ENCODE results near the gene MIPEP.

Gene MIPEP

DNA sequence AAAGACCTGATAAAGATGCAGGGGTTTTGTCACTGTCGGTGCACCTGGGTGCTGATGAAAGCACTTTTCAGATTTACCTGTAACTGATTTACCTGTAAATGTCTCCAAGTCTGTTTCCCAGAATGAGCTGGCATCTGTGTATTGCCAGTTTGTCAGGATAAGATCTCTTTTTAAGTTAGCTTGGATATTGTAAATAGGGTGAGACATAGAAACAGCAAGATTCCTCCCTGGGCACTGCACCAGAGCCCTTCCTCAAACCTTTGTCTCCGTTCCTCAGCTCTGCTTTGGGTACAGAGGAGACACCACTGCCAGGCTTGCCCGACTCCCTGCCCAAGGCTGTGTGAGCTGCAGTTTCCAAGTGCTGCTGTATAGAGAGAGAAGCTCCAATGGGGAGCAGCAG is 160.4 kb downstream of the MIPEP start:
- no peaks in the 10 kb centered on the region for H3K9me3 ChIP-seq (ENCODE audit: insufficient read depth, low read depth, low read length)
- no peak overlapping the region for H3K4ac ChIP-seq (ENCODE audit: low read depth, low read length)
- no peak overlapping the region for H3K9ac ChIP-seq (ENCODE audit: low read length)
- peak overlapping the region; percentile 1 for H4K91ac ChIP-seq (ENCODE audit: low read depth, low read length)
- WGBS (ENCODE audit: extremely low coverage, insufficient coverage, insufficient read length), result no CpG with 5 or more reads among the region's 3 CpGs
- H3K79me1 ChIP-seq (ENCODE audit: low read length), result no peaks in the 10 kb centered on the region
- H2BK120ac ChIP-seq (ENCODE audit: insufficient read depth, low read length, poor library complexity), result no peak overlapping the region
- H2AK5ac ChIP-seq (ENCODE audit: low read length), result peak overlapping the region; percentile 60
- H3K4me1 ChIP-seq (ENCODE audit: control insufficient read depth in 1 of 2, insufficient read depth in 2 of 2, low read length in 2 of 2), result no peaks in the 10 kb centered on the region
- H3K36me3 ChIP-seq (ENCODE audit: control insufficient read depth in 1 of 2, insufficient read depth in 2 of 2, low read length in 2 of 2), result peaks cover 0 to 1% of the 10 kb centered on the region in 2 experiments
- H3K14ac ChIP-seq (ENCODE audit: low read length), result no peak overlapping the region
- no peak overlapping the region for H4K8ac ChIP-seq (ENCODE audit: low read depth, low read length)
- no peak overlapping the region for H3K4me2 ChIP-seq (ENCODE audit: low read length)
- H3K27ac ChIP-seq (ENCODE audit: low read depth, low read length), result no peak overlapping the region
- H2BK12ac ChIP-seq (ENCODE audit: low read length), result peak overlapping the region; percentile 18
- H3K23ac ChIP-seq (ENCODE audit: low read length), result no peak overlapping the region
- no peak overlapping the region for H3K18ac ChIP-seq (ENCODE audit: low read length)
- no peaks in the 10 kb centered on the region for H3K79me2 ChIP-seq (ENCODE audit: control insufficient read depth, insufficient read depth, low read length, poor library complexity)
- no peak overlapping the region for H3K4me3 ChIP-seq (ENCODE audit: low read depth, low read length)
- DNase-seq, result no peak
- H4K12ac ChIP-seq (ENCODE audit: low read depth, low read length), result no peak overlapping the region
- H3K27me3 ChIP-seq (ENCODE audit: insufficient read depth, low read length), result no peaks in the 10 kb centered on the region
- no peak overlapping the region for H2BK5ac ChIP-seq (ENCODE audit: low read depth, low read length, poor library complexity)
- no peak overlapping the region for H2AFZ ChIP-seq (ENCODE audit: insufficient read depth, low read length, poor library complexity)

DNA sequence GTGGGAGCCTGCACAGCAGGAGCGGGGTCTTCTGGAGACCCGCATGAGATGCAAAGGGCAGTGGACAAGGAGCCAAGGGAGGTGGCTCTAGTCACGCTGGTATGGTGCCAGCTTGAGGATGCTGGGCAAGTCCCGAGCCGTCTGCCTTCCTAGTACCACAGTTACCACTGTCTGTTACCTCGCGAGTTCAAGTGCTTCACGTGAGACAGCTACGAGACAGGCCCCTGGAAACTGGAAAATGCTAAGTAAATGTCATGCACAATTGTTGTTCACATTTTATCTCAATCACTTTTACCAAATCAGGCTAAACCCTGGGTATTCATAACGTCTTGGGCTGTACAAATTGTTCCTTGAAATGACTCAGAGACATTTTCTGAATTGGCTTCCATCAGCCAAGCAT is 163.3 kb downstream of the MIPEP start:
- H3K36me3 ChIP-seq (ENCODE audit: control insufficient read depth in 1 of 2, insufficient read depth in 2 of 2, low read length in 2 of 2), result no peaks in the 10 kb centered on the region
- no peak overlapping the region for H3K9ac ChIP-seq (ENCODE audit: low read length)
- H3K27ac ChIP-seq (ENCODE audit: low read depth, low read length), result no peak overlapping the region
- no peaks in the 10 kb centered on the region for H3K27me3 ChIP-seq (ENCODE audit: insufficient read depth, low read length)
- H4K8ac ChIP-seq (ENCODE audit: low read depth, low read length), result no peak overlapping the region
- no peaks in the 10 kb centered on the region for H3K79me1 ChIP-seq (ENCODE audit: low read length)
- no peak overlapping the region for H3K18ac ChIP-seq (ENCODE audit: low read length)
- no peaks in the 10 kb centered on the region for H3K9me3 ChIP-seq (ENCODE audit: insufficient read depth, low read depth, low read length)
- no peak overlapping the region for H2AK5ac ChIP-seq (ENCODE audit: low read length)
- no CpG with 5 or more reads among the region's 10 CpGs for WGBS (ENCODE audit: extremely low coverage, insufficient coverage, insufficient read length)
- H2BK5ac ChIP-seq (ENCODE audit: low read depth, low read length, poor library complexity), result no peak overlapping the region
- no peak for DNase-seq
- no peak overlapping the region for H3K4me3 ChIP-seq (ENCODE audit: low read depth, low read length)
- no peak overlapping the region for H3K4ac ChIP-seq (ENCODE audit: low read depth, low read length)
- H4K91ac ChIP-seq (ENCODE audit: low read depth, low read length), result no peak overlapping the region
- no peaks in the 10 kb centered on the region for H3K79me2 ChIP-seq (ENCODE audit: control insufficient read depth, insufficient read depth, low read length, poor library complexity)
- H2AFZ ChIP-seq (ENCODE audit: insufficient read depth, low read length, poor library complexity), result no peak overlapping the region
- no peak overlapping the region for H2BK120ac ChIP-seq (ENCODE audit: insufficient read depth, low read length, poor library complexity)
- H3K23ac ChIP-seq (ENCODE audit: low read length), result no peak overlapping the region
- H2BK12ac ChIP-seq (ENCODE audit: low read length), result no peak overlapping the region
- H3K14ac ChIP-seq (ENCODE audit: low read length), result no peak overlapping the region
- no peak overlapping the region for H3K4me2 ChIP-seq (ENCODE audit: low read length)
- no peak overlapping the region for H4K12ac ChIP-seq (ENCODE audit: low read depth, low read length)
- no peaks in the 10 kb centered on the region for H3K4me1 ChIP-seq (ENCODE audit: control insufficient read depth in 1 of 2, insufficient read depth in 2 of 2, low read length in 2 of 2)

DNA sequence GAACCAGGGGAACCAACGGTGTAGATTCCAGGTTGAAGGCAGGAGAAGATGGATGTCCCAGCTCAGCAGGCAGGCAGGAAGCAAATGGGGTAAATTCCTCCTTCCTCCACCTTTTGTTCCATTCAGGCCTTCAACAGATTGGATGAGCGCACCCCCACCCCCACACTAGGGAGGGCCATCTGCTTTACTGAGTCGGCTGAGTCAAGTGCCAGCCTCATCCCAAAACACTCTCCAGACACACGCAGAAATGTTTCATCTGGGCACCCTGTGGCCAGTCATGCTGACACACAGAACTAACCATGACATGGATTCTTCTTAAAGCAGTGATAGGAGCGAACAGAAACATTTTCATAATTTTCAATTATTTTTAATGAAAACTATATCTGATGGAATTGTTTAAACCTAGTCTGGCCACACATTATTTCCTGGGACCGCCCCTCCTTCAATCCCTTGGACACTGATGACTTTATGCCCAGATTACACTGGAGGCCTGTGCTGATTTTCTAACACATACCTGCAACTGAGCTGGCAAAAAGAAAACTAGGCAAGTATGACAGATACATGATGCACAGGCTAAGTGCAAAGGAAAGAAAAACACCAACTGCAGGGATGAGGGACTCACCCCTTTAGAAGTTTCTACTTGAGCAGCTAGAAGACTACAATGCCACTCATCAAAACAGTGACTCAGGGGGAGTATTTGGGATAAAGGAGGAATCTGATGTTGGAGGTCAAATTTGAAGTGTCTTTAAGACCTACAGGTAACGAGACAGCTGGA is 164.8 kb downstream of the MIPEP start:
- no CpG with 5 or more reads among the region's 7 CpGs for WGBS (ENCODE audit: extremely low coverage, insufficient coverage, insufficient read length)
- H3K9me3 ChIP-seq (ENCODE audit: insufficient read depth, low read depth, low read length), result no peaks in the 10 kb centered on the region
- no peaks in the 10 kb centered on the region for H3K79me1 ChIP-seq (ENCODE audit: low read length)

DNA sequence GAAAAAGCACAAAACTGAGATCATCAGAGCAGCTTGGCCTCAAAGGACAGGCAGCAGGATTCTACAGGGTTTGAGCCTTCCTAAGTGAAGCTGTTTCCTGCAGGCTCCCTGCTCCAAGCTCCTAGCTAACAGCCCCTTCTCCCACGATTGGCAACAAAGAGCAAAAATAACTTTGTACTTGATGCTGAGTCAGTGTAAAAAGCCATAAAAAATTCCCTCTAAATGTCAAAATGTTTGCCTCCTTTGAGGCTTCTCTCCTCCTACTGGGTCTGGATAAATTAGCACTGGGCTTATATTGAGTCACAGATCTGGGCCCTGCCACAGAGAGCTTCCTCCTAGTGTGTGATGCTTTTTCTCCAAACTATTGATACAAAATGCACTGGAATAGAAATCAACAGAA is 165.7 kb downstream of the MIPEP start:
- Histone ChIP-seq H2BK5ac (ENCODE audit: low read depth, low read length, poor library complexity) (no peak overlapping the region), H2BK12ac (ENCODE audit: low read length) (no peak overlapping the region), H4K8ac (ENCODE audit: low read depth, low read length) (no peak overlapping the region), H3K23ac (ENCODE audit: low read length) (no peak overlapping the region), H3K18ac (ENCODE audit: low read length) (no peak overlapping the region), H3K9me3 (ENCODE audit: insufficient read depth, low read depth, low read length) (no peaks in the 10 kb centered on the region), H2AFZ (ENCODE audit: insufficient read depth, low read length, poor library complexity) (no peak overlapping the region), H3K36me3 (ENCODE audit: control insufficient read depth in 1 of 2, insufficient read depth in 2 of 2, low read length in 2 of 2) (no peaks in the 10 kb centered on the region), H3K4me3 (ENCODE audit: low read depth, low read length) (no peak overlapping the region), H3K27me3 (ENCODE audit: insufficient read depth, low read length) (no peaks in the 10 kb centered on the region), H4K91ac (ENCODE audit: low read depth, low read length) (no peak overlapping the region), H2AK5ac (ENCODE audit: low read length) (no peak overlapping the region), H3K79me2 (ENCODE audit: control insufficient read depth, insufficient read depth, low read length, poor library complexity) (no peaks in the 10 kb centered on the region), H3K27ac (ENCODE audit: low read depth, low read length) (no peak overlapping the region), H3K4ac (ENCODE audit: low read depth, low read length) (no peak overlapping the region), H3K9ac (ENCODE audit: low read length) (no peak overlapping the region), H4K12ac (ENCODE audit: low read depth, low read length) (no peak overlapping the region), H3K79me1 (ENCODE audit: low read length) (no peaks in the 10 kb centered on the region), H2BK120ac (ENCODE audit: insufficient read depth, low read length, poor library complexity) (no peak overlapping the region), H3K4me2 (ENCODE audit: low read length) (no peak overlapping the region), H3K14ac (ENCODE audit: low read length) (no peak overlapping the region), H3K4me1 (ENCODE audit: control insufficient read depth in 1 of 2, insufficient read depth in 2 of 2, low read length in 2 of 2) (no peaks in the 10 kb centered on the region)
- DNase-seq, result no peak
- no CpG with 5 or more reads among the region's 1 CpG for WGBS (ENCODE audit: extremely low coverage, insufficient coverage, insufficient read length)

More for the DNA sequence above, 164.8 kb downstream of the MIPEP start:
- no peak for DNase-seq
- no peaks in the 10 kb centered on the region for H3K36me3 ChIP-seq (ENCODE audit: control insufficient read depth in 1 of 2, insufficient read depth in 2 of 2, low read length in 2 of 2)
- no peak overlapping the region for H2BK5ac ChIP-seq (ENCODE audit: low read depth, low read length, poor library complexity)
- H4K91ac ChIP-seq (ENCODE audit: low read depth, low read length), result no peak overlapping the region
- no peak overlapping the region for H2AFZ ChIP-seq (ENCODE audit: insufficient read depth, low read length, poor library complexity)
- H3K4me2 ChIP-seq (ENCODE audit: low read length), result no peak overlapping the region
- no peak overlapping the region for H3K27ac ChIP-seq (ENCODE audit: low read depth, low read length)
- H4K8ac ChIP-seq (ENCODE audit: low read depth, low read length), result no peak overlapping the region
- H3K27me3 ChIP-seq (ENCODE audit: insufficient read depth, low read length), result no peaks in the 10 kb centered on the region
- no peak overlapping the region for H2BK120ac ChIP-seq (ENCODE audit: insufficient read depth, low read length, poor library complexity)
- no peak overlapping the region for H2BK12ac ChIP-seq (ENCODE audit: low read length)
- H3K4me3 ChIP-seq (ENCODE audit: low read depth, low read length), result no peak overlapping the region
- no peak overlapping the region for H3K4ac ChIP-seq (ENCODE audit: low read depth, low read length)
- no peak overlapping the region for H3K23ac ChIP-seq (ENCODE audit: low read length)
- H4K12ac ChIP-seq (ENCODE audit: low read depth, low read length), result no peak overlapping the region
- H3K79me2 ChIP-seq (ENCODE audit: control insufficient read depth, insufficient read depth, low read length, poor library complexity), result no peaks in the 10 kb centered on the region
- no peak overlapping the region for H2AK5ac ChIP-seq (ENCODE audit: low read length)
- H3K14ac ChIP-seq (ENCODE audit: low read length), result no peak overlapping the region
- H3K4me1 ChIP-seq (ENCODE audit: control insufficient read depth in 1 of 2, insufficient read depth in 2 of 2, low read length in 2 of 2), result no peaks in the 10 kb centered on the region
- no peak overlapping the region for H3K9ac ChIP-seq (ENCODE audit: low read length)
- H3K18ac ChIP-seq (ENCODE audit: low read length), result no peak overlapping the region

All from trophoblast cell (in vitro differentiated cells and primary cell).